Pancreas (tissue), 10 donors: Measurements from ENCODE around the gene MARCKS. TPM values are rescaled to one million over a fixed set of nuclear protein-coding genes. Genes with fewer than 3 reads are reported as not detected.

Experiments used
- ATAC-seq, 4 donors: fragments of 200-7000 bp; cut with Tn5 transposase; one replicate each; pipeline versions ENCODE4 v1.8.0 to v1.9.1; 2020; ENCODE audit warnings: mild to moderate bottlenecking in 4 of 4, moderate library complexity in 4 of 4
- DNase-seq, 6 donors: peaks; one replicate each; pipeline ENCODE4 v3.0.0-alpha.2; 2020
- FAIRE-seq: peaks from 2 replicates; lab custom pipeline; 2012; peaks lifted over from hg19 to GRCh38; lab: Jason Lieb, UNC
- H3K27ac ChIP-seq, 4 donors: fragments of 200-600 bp; sonication (generic); 1 replicate in 3 of 4; 2 replicates in 1 of 4; pipeline versions ENCODE4 v1.5.0 to v1.8.0; 2020
- H3K27me3 ChIP-seq, 4 donors: fragments of 200-600 bp; one replicate each; pipeline ENCODE4 v1.8.0; 2021
- H3K36me3 ChIP-seq, 3 donors: fragments of 200-600 bp; sonication (generic) in 1 of 3; one replicate each; pipeline versions ENCODE4 v1.5.0 to v1.8.0; 2020 to 2021
- H3K4me1 ChIP-seq, 3 donors: fragments of 200-600 bp; one replicate each; pipeline ENCODE4 v1.8.0; 2021
- H3K4me3 ChIP-seq, 4 donors: fragments of 200-600 bp; sonication (generic) in 2 of 4; one replicate each; pipeline versions ENCODE4 v1.5.0 to v1.8.0; 2020 to 2021
- H3K9me3 ChIP-seq, 4 donors: fragments of 200-600 bp; one replicate each; pipeline ENCODE4 v1.8.0; 2021
- WGBS, 2 donors: extraction: QIAGEN DNeasy Blood & Tissue Kit; methylation state at CpG; one replicate each; pipeline ENCODE4 v1.1.7; 2013; 5-methylcytosine and 5-hydroxymethylcytosine counted together
- intact Hi-C, 3 donors: fragments of 100-400 bp; cut with DNase I; formaldehyde crosslinking; loops; one replicate each; pipeline versions ENCODE4 v1.11.1 to v1.14.2; 2022
- polyA plus RNA-seq, 2 donors: library from polyadenylated mRNA; stranded (reverse); fragments of 200-250 nt; gene quantifications; one replicate each; pipeline ENCODE4 v1.2.3, GENCODE V29; 2013
- total RNA-seq, 6 donors: library from RNA; stranded (reverse); fragmentation: NEBNext Ultra II Directional in 4 of 6; extraction: Animal tissue kit (Norgen Biotek cat#: 25700) in 4 of 6; gene quantifications; one replicate each; pipeline versions ENCODE4 v1.2.1 to v1.2.4, GENCODE V29; 2021 to 2023
- TF ChIP-seq, protein P1 (sequence below), 4 donors: fragments of 200-600 bp; sonication (generic) in 3 of 4; IDR thresholded peaks; one replicate each; pipeline versions ENCODE4 v1.5.0 to v1.8.0; 2021; ENCODE audit warnings: antibody characterized with exemption in 4 of 4
- donor health status: healthy with polysubstance abuse.
- donor health status: DM: no; HTN: no; CAD: no; lungs with moderate emphysema.
- donor health status: DM: no; HTN: no; CAD: no.
- donor health status: control.
- donor health status: control.
- donor health status: Bipolar disorder and iron deficiency.
- donor health status: DM: yes; HTN: yes; CAD: no.
- donor health status: DM: no; HTN: no; CAD: no.
- donor health status: DM: no; HTN: no; CAD: no.
- donor health status: DM: yes; HTN: yes; CAD: no.

MARCKS gene
- total and polyA plus RNA-seq, 8 donors, result 14.0 to 118 (median 51.8) TPM

DNA sequence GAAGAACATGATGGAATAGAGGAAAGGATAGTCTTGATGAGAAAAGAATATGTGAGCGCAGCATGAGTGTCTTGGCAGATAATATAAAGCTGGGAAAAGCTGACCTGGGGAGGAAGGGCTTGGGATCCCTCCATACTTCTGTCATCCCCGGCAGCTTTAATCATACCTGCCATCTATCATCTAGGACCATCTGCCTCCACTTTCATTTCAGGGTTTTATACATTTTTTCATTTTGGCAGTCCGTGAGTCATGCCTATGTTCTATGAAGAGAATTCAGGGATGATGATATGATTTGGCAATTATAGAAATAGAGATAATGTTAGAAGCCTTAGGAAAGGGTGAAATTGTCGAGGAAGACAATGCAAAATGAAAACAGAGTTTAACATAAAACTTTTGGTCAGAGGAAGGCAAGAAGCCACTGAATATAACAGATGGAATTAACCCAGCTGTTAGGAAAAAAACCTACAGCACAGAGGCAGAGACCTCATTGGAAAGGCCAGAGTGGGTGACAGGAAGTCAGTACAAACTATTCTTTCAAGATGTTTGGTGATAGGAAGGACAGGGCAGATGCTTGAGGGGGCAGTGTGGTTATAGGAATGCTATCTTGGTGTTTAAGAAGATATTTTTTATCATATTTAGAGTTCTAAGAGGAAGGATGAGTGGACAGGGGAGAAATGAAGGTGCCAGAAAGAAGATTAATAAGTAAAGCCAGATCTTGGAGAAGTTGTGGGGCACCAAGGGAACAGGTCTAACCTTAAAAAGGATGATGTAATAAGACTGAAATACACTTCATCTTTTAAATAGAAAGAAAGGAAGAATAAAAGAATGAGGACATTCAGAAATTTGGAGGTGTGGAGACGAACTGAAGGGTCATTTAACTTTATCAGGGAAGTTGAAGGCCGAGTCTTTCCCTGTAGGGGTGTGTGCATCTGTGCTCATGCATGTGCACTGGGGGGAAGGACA, 37.8 kb downstream of the MARCKS start:
- Histone ChIP-seq H3K9me3 (no peaks in the 10 kb centered on the region), H3K36me3 (no peaks in the 10 kb centered on the region), H3K27me3 (no peaks in the 10 kb centered on the region), H3K4me3 (no peak overlapping the region), H3K4me1 (no peaks in the 10 kb centered on the region), H3K27ac (no peak overlapping the region)
- no peak for FAIRE-seq
- no peak for DNase-seq
- WGBS, 2 donors, result 62 to 63% methylated on average over 6 of the region's 6 CpGs
- intact Hi-C loops, result no loop called here
- ATAC-seq, result no peak
- TF ChIP-seq, protein P1, sequence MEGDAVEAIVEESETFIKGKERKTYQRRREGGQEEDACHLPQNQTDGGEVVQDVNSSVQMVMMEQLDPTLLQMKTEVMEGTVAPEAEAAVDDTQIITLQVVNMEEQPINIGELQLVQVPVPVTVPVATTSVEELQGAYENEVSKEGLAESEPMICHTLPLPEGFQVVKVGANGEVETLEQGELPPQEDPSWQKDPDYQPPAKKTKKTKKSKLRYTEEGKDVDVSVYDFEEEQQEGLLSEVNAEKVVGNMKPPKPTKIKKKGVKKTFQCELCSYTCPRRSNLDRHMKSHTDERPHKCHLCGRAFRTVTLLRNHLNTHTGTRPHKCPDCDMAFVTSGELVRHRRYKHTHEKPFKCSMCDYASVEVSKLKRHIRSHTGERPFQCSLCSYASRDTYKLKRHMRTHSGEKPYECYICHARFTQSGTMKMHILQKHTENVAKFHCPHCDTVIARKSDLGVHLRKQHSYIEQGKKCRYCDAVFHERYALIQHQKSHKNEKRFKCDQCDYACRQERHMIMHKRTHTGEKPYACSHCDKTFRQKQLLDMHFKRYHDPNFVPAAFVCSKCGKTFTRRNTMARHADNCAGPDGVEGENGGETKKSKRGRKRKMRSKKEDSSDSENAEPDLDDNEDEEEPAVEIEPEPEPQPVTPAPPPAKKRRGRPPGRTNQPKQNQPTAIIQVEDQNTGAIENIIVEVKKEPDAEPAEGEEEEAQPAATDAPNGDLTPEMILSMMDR (IDR thresholded peaks at IDR 0.05), result no peak

DNA sequence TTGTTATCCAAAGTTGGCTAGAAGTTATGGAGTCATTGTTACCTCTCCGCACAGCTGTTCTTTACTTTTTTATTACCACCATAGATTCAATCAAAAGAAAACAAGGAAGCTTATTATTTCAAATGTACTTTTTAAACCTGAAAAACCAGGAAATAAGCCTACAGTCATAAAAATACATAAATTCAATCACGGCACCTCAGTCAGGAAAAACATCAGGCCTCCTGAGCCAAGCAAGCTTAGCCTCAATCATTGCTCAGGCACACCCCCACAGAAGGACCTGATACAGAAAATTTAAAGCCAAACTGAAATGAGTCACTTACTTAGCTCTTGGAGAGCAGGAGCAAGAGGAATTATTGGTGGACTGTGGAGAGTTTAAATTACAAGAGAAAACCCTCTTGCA, 44.3 kb downstream of the MARCKS start:
- Histone ChIP-seq H3K27ac (no peak overlapping the region), H3K4me3 (no peak overlapping the region), H3K27me3 (no peaks in the 10 kb centered on the region), H3K9me3 (no peaks in the 10 kb centered on the region), H3K36me3 (no peaks in the 10 kb centered on the region), H3K4me1 (no peaks in the 10 kb centered on the region)
- FAIRE-seq, result no peak
- WGBS, 2 donors, result 90 to 93% methylated on average over 2 of the region's 2 CpGs
- TF ChIP-seq, protein P1 (IDR thresholded peaks at IDR 0.05), result no peak
- ATAC-seq, result no peak
- no peak for DNase-seq
- intact Hi-C loops, result no loop called here

DNA sequence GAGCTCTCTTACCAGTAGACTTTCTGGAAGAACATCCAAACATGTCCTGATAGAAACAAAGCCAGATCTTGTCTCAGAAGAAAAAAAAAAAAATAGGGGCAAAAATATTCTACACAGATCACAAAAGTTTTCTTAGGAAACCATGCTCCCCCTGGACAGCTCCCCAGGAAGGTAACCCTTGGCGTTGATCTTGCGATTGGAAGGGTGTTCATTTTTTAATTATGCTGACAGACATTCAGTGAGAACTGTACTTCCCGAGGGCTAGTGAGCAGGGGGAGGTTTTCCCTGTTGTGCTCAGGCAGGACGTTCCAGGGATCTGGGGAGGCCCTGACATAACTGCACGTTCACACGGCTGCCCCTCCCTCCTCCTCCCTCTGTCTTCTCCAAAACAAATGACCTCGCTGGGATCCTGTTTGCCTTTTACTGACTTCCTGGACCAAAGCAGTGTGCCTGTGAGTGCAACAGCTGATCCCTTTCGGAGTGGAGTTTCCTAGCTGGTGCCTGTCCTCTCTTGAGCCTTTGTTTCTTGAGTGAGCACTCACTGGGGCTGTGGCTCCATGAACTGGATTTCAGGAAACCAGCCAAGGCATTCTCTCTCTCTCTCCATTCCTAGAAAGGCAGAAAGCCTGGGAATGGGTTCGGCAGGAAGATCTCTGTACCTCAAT, 46.7 kb downstream of the MARCKS start:
- H3K4me3 ChIP-seq, result no peak overlapping the region

DNA sequence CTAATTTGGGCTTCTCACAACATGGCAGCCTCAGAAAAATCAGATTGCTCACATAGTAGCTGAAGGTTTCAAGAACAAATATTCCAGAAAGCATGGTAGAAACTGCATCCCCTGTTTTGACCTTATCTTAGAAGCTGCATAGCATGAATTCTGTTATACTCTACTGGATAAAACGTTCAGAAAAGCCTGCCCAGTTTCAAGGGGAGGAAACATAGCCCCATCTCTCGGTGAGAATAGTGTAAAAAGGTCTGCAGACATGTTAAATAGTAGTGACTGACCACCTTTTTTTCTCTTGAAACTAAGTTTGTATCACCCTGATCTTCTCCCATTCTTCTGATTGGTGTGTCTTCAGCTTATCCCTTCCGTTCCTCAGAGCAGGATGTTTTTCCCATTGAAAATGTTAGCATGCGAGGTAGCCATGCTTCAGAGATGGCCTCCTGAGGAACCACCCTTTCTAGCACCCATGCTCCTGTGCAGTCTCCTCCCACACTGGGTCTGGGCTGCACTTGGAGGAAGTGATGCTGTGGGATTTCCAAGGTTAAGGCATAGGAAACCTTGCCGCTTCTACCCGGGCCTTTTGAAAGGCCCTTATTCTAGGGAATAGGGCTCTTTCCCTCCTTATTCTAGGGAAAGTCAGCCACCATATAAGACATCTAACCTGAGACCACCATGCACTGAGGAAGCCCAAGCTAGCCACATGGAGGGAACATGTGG, 50.1 kb downstream of the MARCKS start:
- DNase-seq, result no peak
- no peak overlapping the region for H3K4me3 ChIP-seq
- FAIRE-seq, result no peak
- no peak for ATAC-seq
- no peak overlapping the region for H3K27ac ChIP-seq
- H3K27me3 ChIP-seq, result no peaks in the 10 kb centered on the region
- TF ChIP-seq, protein P1 (IDR thresholded peaks at IDR 0.05), result no peak
- WGBS, 2 donors, result 76 to 83% methylated on average over 6 of the region's 6 CpGs
- no peaks in the 10 kb centered on the region for H3K4me1 ChIP-seq
- intact Hi-C loops, result no loop called here
- no peaks in the 10 kb centered on the region for H3K36me3 ChIP-seq
- no peaks in the 10 kb centered on the region for H3K9me3 ChIP-seq

More for the DNA sequence above, 46.7 kb downstream of the MARCKS start:
- Histone ChIP-seq H3K4me1 (no peaks in the 10 kb centered on the region), H3K36me3 (no peaks in the 10 kb centered on the region), H3K9me3 (no peaks in the 10 kb centered on the region), H3K27ac (no peak overlapping the region), H3K27me3 (no peaks in the 10 kb centered on the region)
- intact Hi-C loops, result no loop called here
- FAIRE-seq (no peak), DNase-seq (peak in 3 of 6 donors; percentile 14 to 55 (median 31)), ATAC-seq (peak; percentile 53 to 87 (median 84))
- WGBS, 2 donors, result 24 to 26% methylated on average over 9 of the region's 9 CpGs
- TF ChIP-seq, protein P1 (IDR thresholded peaks at IDR 0.05), result no peak
